Gastroesophageal sphincter (tissue), 4 donors: ENCODE results near the gene TRIM13. TPM values are rescaled to one million over a fixed set of nuclear protein-coding genes. Genes with fewer than 3 reads are reported as not detected.

Experiments
- ATAC-seq: fragments of 150-250 bp; one replicate; pipeline ENCODE4 v1.9.1; 2016; ENCODE audit warnings: mild to moderate bottlenecking, moderate library complexity
- H3K27ac ChIP-seq, 4 donors: fragments of 200-600 bp; sonication (generic) in 3 of 4; 1 replicate in 3 of 4; 2 replicates in 1 of 4; pipeline ENCODE4 v1.5.1; 2016 to 2019
- H3K27me3 ChIP-seq: fragments of 200-600 bp; sonication (generic); one replicate; pipeline ENCODE4 v1.5.1; 2019
- H3K36me3 ChIP-seq, 2 donors: fragments of 200-600 bp; sonication (generic); one replicate each; pipeline ENCODE4 v1.5.1; 2019; ENCODE audit warnings: control low read depth in 1 of 2
- H3K4me1 ChIP-seq, 3 donors: fragments of 200-600 bp; sonication (generic); 1 replicate in 2 of 3; 2 replicates in 1 of 3; pipeline ENCODE4 v1.5.1; 2016 to 2019; ENCODE audit warnings: control low read depth in 2 of 3
- H3K4me3 ChIP-seq, 2 donors: fragments of 200-600 bp; sonication (generic); one replicate each; pipeline ENCODE4 v1.5.1; 2019; ENCODE audit warnings: mild to moderate bottlenecking in 1 of 2, moderate library complexity in 1 of 2
- H3K9me3 ChIP-seq, 3 donors: fragments of 200-600 bp; sonication (generic); one replicate each; pipeline ENCODE4 v1.5.1; 2017 to 2019; ENCODE audit warnings: control low read depth in 2 of 3
- CTCF ChIP-seq, 4 experiments: fragments of 200-600 bp in 2 of 4; fragments of 450-650 bp in 2 of 4; sonication (generic) in 1 of 4; IDR thresholded peaks; one replicate each; pipeline ENCODE4 v1.5.1; 2017 to 2019; ENCODE audit warnings: antibody characterized with exemption in 4 of 4, mild to moderate bottlenecking in 2 of 4, moderate library complexity in 2 of 4
- EP300 ChIP-seq: sonication (generic); formaldehyde crosslinking; IDR thresholded peaks from one replicate; pipeline ENCODE4 v1.6.1; 2017; ENCODE audit warnings: antibody characterized with exemption, mild to moderate bottlenecking
- POLR2A ChIP-seq, 2 donors: fragments of 450-650 bp; IDR thresholded peaks; one replicate each; pipeline ENCODE4 v1.6.1; 2017; ENCODE audit warnings: antibody characterized with exemption in 2 of 2, mild to moderate bottlenecking in 2 of 2, moderate library complexity in 1 of 2
- POLR2AphosphoS5 ChIP-seq: sonication (generic); formaldehyde crosslinking; IDR thresholded peaks from one replicate; pipeline ENCODE4 v1.6.1; 2017; ENCODE audit warnings: antibody characterized with exemption
- WGBS, 2 donors: methylation state at CpG; one replicate each; pipeline ENCODE4 v1.1.5; 2018; ENCODE audit warnings: low coverage in 1 of 2; 5-methylcytosine and 5-hydroxymethylcytosine counted together
- total RNA-seq, 4 donors: library from RNA; depleted of rRNA; stranded (reverse); fragments of >200 nt; gene quantifications; one replicate each; pipeline ENCODE4 v1.1.0, GENCODE V29; 2016

The TRIM13 gene
- total RNA-seq, 4 donors from 2014 or later = 25.4 to 45.8 (median 37.5) TPM

DNA sequence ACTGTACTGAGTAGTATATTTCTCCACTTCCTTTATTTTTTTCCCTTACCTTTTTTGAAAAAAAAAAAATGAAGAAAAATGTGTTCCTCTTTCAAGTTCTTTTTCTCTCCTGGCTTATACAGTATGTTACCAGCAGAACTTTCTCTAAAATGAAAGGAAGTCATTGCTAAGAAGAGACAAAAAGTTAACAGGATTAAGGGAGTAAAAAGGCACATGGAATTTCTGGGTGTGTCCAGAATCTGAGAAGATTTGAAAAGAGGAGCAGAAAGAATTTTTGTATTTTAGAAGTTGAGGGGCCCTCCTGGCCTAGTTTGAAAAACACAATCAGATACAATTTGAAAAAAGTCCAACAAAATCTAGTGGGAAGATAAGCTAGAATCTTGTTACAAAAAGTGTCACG lies 21.0 kb upstream of the TRIM13 start:
- ATAC-seq = no peak
- WGBS, 2 donors = 75 to 86% methylated on average over 1 of the region's 1 CpG
- TF ChIP-seq POLR2AphosphoS5 (no peak), POLR2A (IDR thresholded peaks at IDR 0.05) (no peak), CTCF (IDR thresholded peaks at IDR 0.05) (no peak), EP300 (no peak)
- no peaks in the 10 kb centered on the region for H3K27me3 ChIP-seq
- no peak overlapping the region for H3K4me3 ChIP-seq
- no peaks in the 10 kb centered on the region for H3K4me1 ChIP-seq
- no peaks in the 10 kb centered on the region for H3K36me3 ChIP-seq
- no peak overlapping the region for H3K27ac ChIP-seq
- no peaks in the 10 kb centered on the region for H3K9me3 ChIP-seq

DNA sequence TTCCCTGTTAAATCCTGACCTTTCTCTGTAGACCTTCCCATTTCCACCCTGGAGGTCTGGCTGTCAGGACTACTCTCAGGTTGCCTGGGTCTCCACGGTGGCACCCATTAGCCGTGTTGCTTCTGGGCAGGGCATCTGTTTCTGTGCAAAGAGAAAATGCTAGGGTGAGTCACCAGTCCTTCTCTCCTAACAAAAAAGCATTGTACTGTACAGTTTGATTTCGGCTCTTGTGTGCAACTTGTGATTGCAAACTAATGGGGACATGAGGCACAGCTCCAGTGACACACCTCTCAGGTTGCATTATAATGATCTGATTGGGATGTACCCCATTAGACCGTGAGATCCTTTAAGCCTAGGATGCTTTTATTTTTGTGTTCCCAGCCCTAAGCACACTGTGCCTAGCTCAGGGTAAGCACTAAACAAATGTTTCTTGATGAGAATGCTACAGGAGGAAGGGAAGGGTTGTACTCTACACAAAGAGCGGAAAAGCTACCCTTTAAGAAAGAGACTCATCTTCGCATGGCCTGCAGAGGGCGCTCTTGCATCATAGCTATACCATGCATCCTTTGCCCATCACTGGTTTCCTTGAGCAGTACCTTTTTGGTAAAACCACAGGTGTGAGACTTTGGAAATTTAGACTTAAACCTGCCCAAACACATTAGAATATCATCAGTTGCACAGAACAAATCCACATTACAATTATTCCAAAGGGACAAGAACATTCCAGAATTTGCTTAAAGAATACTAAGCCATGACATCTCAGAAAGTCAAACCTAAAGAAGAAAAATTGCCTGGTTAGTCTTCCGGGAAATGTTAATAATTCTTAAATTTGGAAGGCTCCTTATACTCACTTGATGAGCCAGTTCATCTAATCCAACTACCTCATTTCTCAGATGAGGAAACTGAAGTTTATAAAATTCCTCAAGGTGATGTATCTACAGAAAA lies 20.3 kb upstream of the TRIM13 start:
- H3K27me3 ChIP-seq = no peaks in the 10 kb centered on the region
- no peaks in the 10 kb centered on the region for H3K36me3 ChIP-seq
- peak; percentile 79 to 90 (median 87) for TF ChIP-seq CTCF (IDR thresholded peaks at IDR 0.05)
- TF ChIP-seq EP300 = no peak
- no peak overlapping the region for H3K4me3 ChIP-seq
- no peaks in the 10 kb centered on the region for H3K9me3 ChIP-seq
- peak; percentile 69 for ATAC-seq
- H3K4me1 ChIP-seq = no peaks in the 10 kb centered on the region
- no peak overlapping the region for H3K27ac ChIP-seq
- WGBS, 2 donors = 25 to 62% methylated on average over 4 to 6 of the region's 8 CpGs

GRCh38 chr13:49977992-49978391 lies 18.9 kb upstream of the TRIM13 start:
- no peaks in the 10 kb centered on the region for H3K4me1 ChIP-seq
- H3K27me3 ChIP-seq = no peaks in the 10 kb centered on the region
- H3K36me3 ChIP-seq = no peaks in the 10 kb centered on the region
- TF ChIP-seq EP300 (no peak), POLR2A (IDR thresholded peaks at IDR 0.05) (no peak), CTCF (IDR thresholded peaks at IDR 0.05) (no peak), POLR2AphosphoS5 (no peak)
- no peaks in the 10 kb centered on the region for H3K9me3 ChIP-seq
- no peak overlapping the region for H3K4me3 ChIP-seq
- H3K27ac ChIP-seq = no peak overlapping the region
- 70 to 100% methylated on average over 1 to 3 of the region's 3 CpGs for WGBS, 2 donors
- no peak for ATAC-seq

GRCh38 chr13:49980266-49980665 lies 16.6 kb upstream of the TRIM13 start:
- no peak overlapping the region for H3K27ac ChIP-seq
- H3K4me1 ChIP-seq = peaks cover 0 to 8% (median 0%) of the 10 kb centered on the region in 3 donors
- no peaks in the 10 kb centered on the region for H3K27me3 ChIP-seq
- no peak for ATAC-seq
- TF ChIP-seq POLR2A (IDR thresholded peaks at IDR 0.05) = no peak
- TF ChIP-seq POLR2AphosphoS5 = no peak
- TF ChIP-seq CTCF (IDR thresholded peaks at IDR 0.05) = no peak
- H3K36me3 ChIP-seq = no peaks in the 10 kb centered on the region
- H3K4me3 ChIP-seq = no peak overlapping the region
- H3K9me3 ChIP-seq = no peaks in the 10 kb centered on the region

GRCh38 chr13:49985129-49985528 lies 11.7 kb upstream of the TRIM13 start:
- no peak for ATAC-seq
- H3K36me3 ChIP-seq = peaks cover 0 to 13% of the 10 kb centered on the region in 2 donors
- H3K27me3 ChIP-seq = no peaks in the 10 kb centered on the region
- no peak for TF ChIP-seq POLR2AphosphoS5
- no peak for TF ChIP-seq EP300
- TF ChIP-seq CTCF (IDR thresholded peaks at IDR 0.05) = no peak
- TF ChIP-seq POLR2A (IDR thresholded peaks at IDR 0.05) = no peak
- H3K9me3 ChIP-seq = no peaks in the 10 kb centered on the region
- H3K27ac ChIP-seq = no peak overlapping the region
- no peak overlapping the region for H3K4me3 ChIP-seq
- H3K4me1 ChIP-seq = peaks cover 0 to 18% (median 0%) of the 10 kb centered on the region in 3 donors
- 23 to 30% methylated on average over 1 to 2 of the region's 2 CpGs for WGBS, 2 donors
